ENCODE measurements around the gene POTEF.
"Not testable (repeated sequence)": the region's sequence is repeated elsewhere in the genome, so short reads cannot be mapped to it uniquely, and the experiment has no call there.

GRCh38 chr2:130152136-130152815 is 23.3 kb upstream of the POTEF start:
- TF ChIP-seq POLR2A, CTCF (IDR thresholded peaks at IDR 0.05): not testable (repeated sequence)

Measured in lower leg skin (tissue), 3 donors.